Natural killer cell (primary cell): ENCODE results near the gene RBFOX1. TPM values are rescaled to one million over a fixed set of nuclear protein-coding genes. Genes with fewer than 3 reads are reported as not detected.

Source experiments
- ATAC-seq, 3 donors: fragments of 150-1000 bp in 2 of 3; fragments of 200-7000 bp in 1 of 3; cut with Tn5 transposase; 1 replicate in 1 of 3; 2 replicates in 2 of 3; pipeline ENCODE4 v1.10.0; 2021; ENCODE audit warnings: mild to moderate bottlenecking in 2 of 3, moderate library complexity in 2 of 3
- DNase-seq, 2 donors: peaks; one replicate each; pipeline versions ENCODE4 v3.0.0 to v3.0.0-alpha.2; 2013 to 2021; ENCODE audit warnings: mixed read lengths in 1 of 2
- H3K27ac ChIP-seq: one replicate; pipeline ENCODE4 v1.5.1; 2013; ENCODE audit warnings: mild to moderate bottlenecking, low read length
- H3K27me3 ChIP-seq: one replicate; pipeline ENCODE4 v1.6.1; 2013; ENCODE audit warnings: low read length; ENCODE audit not compliant: control insufficient read depth, insufficient read depth
- H3K36me3 ChIP-seq: one replicate; pipeline ENCODE4 v1.6.1; 2013; ENCODE audit warnings: low read length; ENCODE audit not compliant: control insufficient read depth, insufficient read depth
- H3K4me1 ChIP-seq: one replicate; pipeline ENCODE4 v1.6.1; 2013; ENCODE audit warnings: low read length; ENCODE audit not compliant: control insufficient read depth, insufficient read depth
- H3K4me3 ChIP-seq: one replicate; pipeline ENCODE4 v1.5.1; 2013; ENCODE audit warnings: low read length
- H3K9me3 ChIP-seq: one replicate; pipeline ENCODE4 v1.6.1; 2013; ENCODE audit warnings: low read length; ENCODE audit not compliant: control insufficient read depth, insufficient read depth
- H3K27ac Mint-ChIP-seq, 2 donors: one replicate each; pipeline ENCODE4 v1.8.0; 2022; ENCODE audit warnings: mild to moderate bottlenecking in 2 of 2, mixed read lengths in 2 of 2, moderate library complexity in 1 of 2
- H3K27me3 Mint-ChIP-seq, 2 donors: one replicate each; pipeline ENCODE4 v1.8.0; 2022; ENCODE audit warnings: low read depth in 2 of 2, mixed read lengths in 2 of 2
- H3K36me3 Mint-ChIP-seq: one replicate; pipeline ENCODE4 v1.8.0; 2022; ENCODE audit warnings: mixed read lengths
- H3K4me1 Mint-ChIP-seq, 2 donors: one replicate each; pipeline ENCODE4 v1.8.0; 2022; ENCODE audit warnings: mixed read lengths in 2 of 2
- H3K4me3 Mint-ChIP-seq: one replicate; pipeline ENCODE4 v1.8.0; 2022; ENCODE audit warnings: mild to moderate bottlenecking, moderate library complexity, mixed read lengths
- H3K9me3 Mint-ChIP-seq, 2 donors: one replicate each; pipeline ENCODE4 v1.8.0; 2022; ENCODE audit warnings: mixed read lengths in 2 of 2
- CTCF ChIP-seq: fragments of 200-600 bp; IDR thresholded peaks from one replicate; pipeline ENCODE4 v1.8.0; 2022; ENCODE audit warnings: antibody characterized with exemption
- WGBS: methylation state at CpG from one replicate; pipeline ENCODE4 v1.1.7; 2013; ENCODE audit warnings: missing lambda C conversion rate; ENCODE audit not compliant: insufficient coverage; 5-methylcytosine and 5-hydroxymethylcytosine counted together
- intact Hi-C: fragments of 100-400 bp; cut with micrococcal nuclease; formaldehyde crosslinking; loops from one replicate; pipeline ENCODE4 v1.14.2; 2022
- total RNA-seq, 4 donors: library from RNA; stranded (reverse); fragments of 120-200 nt in 1 of 4; gene quantifications; one replicate each; pipeline versions ENCODE4 v1.2.3 to v1.2.4, GENCODE V29; 2013 to 2022

Gene RBFOX1
- total RNA-seq, 3 donors from 2014 or later (not counting 1 experiment from before 2014, with no cell fraction given), result not detected

GRCh38 chr16:7518158-7518557 is 185.5 kb downstream of the RBFOX1 start:
- no peaks in the 10 kb centered on the region for H3K9me3 ChIP-seq
- WGBS, result 94% methylated on average over 25 of the region's 25 CpGs
- Mint-ChIP-seq H3K4me3 (no peak overlapping the region), H3K27ac (no peak overlapping the region), H3K9me3 (peaks cover 4 to 5% of the 10 kb centered on the region in 2 donors), H3K27me3 (no peaks in the 10 kb centered on the region), H3K4me1 (no peaks in the 10 kb centered on the region), H3K36me3 (no peaks in the 10 kb centered on the region)
- ATAC-seq, result no peak
- no peak for TF ChIP-seq CTCF
- H3K27ac ChIP-seq, result no peak overlapping the region
- H3K27me3 ChIP-seq, result no peaks in the 10 kb centered on the region
- H3K4me3 ChIP-seq, result no peak overlapping the region
- DNase-seq, result no peak
- H3K36me3 ChIP-seq, result no peaks in the 10 kb centered on the region
- intact Hi-C loops, result no loop called here
- no peaks in the 10 kb centered on the region for H3K4me1 ChIP-seq

GRCh38 chr16:7521834-7522233 is 189.2 kb downstream of the RBFOX1 start:
- Histone ChIP-seq H3K36me3 (no peaks in the 10 kb centered on the region), H3K4me1 (no peaks in the 10 kb centered on the region), H3K4me3 (no peak overlapping the region), H3K27ac (no peak overlapping the region), H3K27me3 (no peaks in the 10 kb centered on the region), H3K9me3 (no peaks in the 10 kb centered on the region)
- Mint-ChIP-seq H3K9me3 (peaks cover 7 to 9% of the 10 kb centered on the region in 2 donors), H3K4me1 (no peaks in the 10 kb centered on the region), H3K4me3 (no peak overlapping the region), H3K36me3 (no peaks in the 10 kb centered on the region), H3K27ac (no peak overlapping the region), H3K27me3 (no peaks in the 10 kb centered on the region)
- ATAC-seq (no peak), DNase-seq (no peak)
- WGBS, result 77% methylated on average over 6 of the region's 6 CpGs
- no peak for TF ChIP-seq CTCF
- intact Hi-C loops, result no loop called here

- Mint-ChIP-seq H3K36me3 (no peaks in the 10 kb centered on the region), H3K4me1 (no peaks in the 10 kb centered on the region), H3K9me3 (peaks cover 7 to 11% of the 10 kb centered on the region in 2 donors), H3K27me3 (no peaks in the 10 kb centered on the region), H3K4me3 (no peak overlapping the region), H3K27ac (no peak overlapping the region)
- Histone ChIP-seq H3K27me3 (no peaks in the 10 kb centered on the region), H3K4me3 (no peak overlapping the region), H3K36me3 (no peaks in the 10 kb centered on the region), H3K9me3 (no peaks in the 10 kb centered on the region), H3K27ac (no peak overlapping the region), H3K4me1 (no peaks in the 10 kb centered on the region)
- TF ChIP-seq CTCF, result no peak
- DNase-seq, result no peak
- no CpG with 5 or more reads among the region's 5 CpGs for WGBS
- no peak for ATAC-seq
- intact Hi-C loops, result no loop called here
These were observed 191.8 kb downstream of the RBFOX1 start for GRCh38 chr16:7524419-7524818.

- intact Hi-C loops, result no loop called here
- Histone ChIP-seq H3K27me3 (no peaks in the 10 kb centered on the region), H3K36me3 (no peaks in the 10 kb centered on the region), H3K9me3 (no peaks in the 10 kb centered on the region), H3K4me1 (no peaks in the 10 kb centered on the region), H3K4me3 (no peak overlapping the region), H3K27ac (no peak overlapping the region)
- TF ChIP-seq CTCF, result no peak
- Mint-ChIP-seq H3K27me3 (no peaks in the 10 kb centered on the region), H3K4me3 (no peak overlapping the region), H3K27ac (no peak overlapping the region), H3K36me3 (no peaks in the 10 kb centered on the region), H3K4me1 (no peaks in the 10 kb centered on the region), H3K9me3 (peaks cover 4 to 10% of the 10 kb centered on the region in 2 donors)
- no peak for DNase-seq
- ATAC-seq, result no peak
- WGBS, result 89% methylated on average over 6 of the region's 6 CpGs
These were observed 194.1 kb downstream of the RBFOX1 start for GRCh38 chr16:7526736-7527135.
